ENCODE measurements around the gene CXCL14. TPM values are rescaled to one million over a fixed set of nuclear protein-coding genes. Genes with fewer than 3 reads are reported as not detected.

Gene CXCL14
- total RNA-seq, 1 donor from 2014 or later: 0.49 TPM

DNA sequence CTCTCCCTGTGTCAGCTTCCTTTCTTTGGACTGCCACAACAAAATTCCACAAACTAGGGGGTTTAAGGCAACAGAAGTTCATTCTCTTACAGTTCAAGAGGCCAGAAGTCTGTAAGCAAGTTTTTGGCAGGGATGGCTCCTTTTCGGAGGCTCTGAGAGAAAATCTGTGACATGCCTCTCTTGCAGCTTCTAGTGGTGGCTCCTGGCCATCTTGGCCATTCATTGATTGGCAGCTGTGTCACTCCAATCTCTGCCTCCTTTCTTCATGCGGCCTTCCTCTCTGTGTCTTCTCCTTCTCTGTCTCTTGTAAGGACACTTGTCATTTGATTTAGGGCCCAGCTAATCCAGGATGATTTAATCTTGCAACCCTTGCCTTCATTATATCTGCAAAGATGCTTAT is 41.0 kb downstream of the CXCL14 start:
- H3K4me1 ChIP-seq: peaks cover 15% of the 10 kb centered on the region
- H3K4me3 ChIP-seq: no peak overlapping the region
- no peak for DNase-seq
- no peaks in the 10 kb centered on the region for H3K36me3 ChIP-seq
- intact Hi-C loops (cut with micrococcal nuclease): no loop called here
- peaks cover 7% of the 10 kb centered on the region for H3K9me3 ChIP-seq (replicated peaks)
- H3K27ac ChIP-seq (replicated peaks): no peak overlapping the region
- TF ChIP-seq, protein P1, sequence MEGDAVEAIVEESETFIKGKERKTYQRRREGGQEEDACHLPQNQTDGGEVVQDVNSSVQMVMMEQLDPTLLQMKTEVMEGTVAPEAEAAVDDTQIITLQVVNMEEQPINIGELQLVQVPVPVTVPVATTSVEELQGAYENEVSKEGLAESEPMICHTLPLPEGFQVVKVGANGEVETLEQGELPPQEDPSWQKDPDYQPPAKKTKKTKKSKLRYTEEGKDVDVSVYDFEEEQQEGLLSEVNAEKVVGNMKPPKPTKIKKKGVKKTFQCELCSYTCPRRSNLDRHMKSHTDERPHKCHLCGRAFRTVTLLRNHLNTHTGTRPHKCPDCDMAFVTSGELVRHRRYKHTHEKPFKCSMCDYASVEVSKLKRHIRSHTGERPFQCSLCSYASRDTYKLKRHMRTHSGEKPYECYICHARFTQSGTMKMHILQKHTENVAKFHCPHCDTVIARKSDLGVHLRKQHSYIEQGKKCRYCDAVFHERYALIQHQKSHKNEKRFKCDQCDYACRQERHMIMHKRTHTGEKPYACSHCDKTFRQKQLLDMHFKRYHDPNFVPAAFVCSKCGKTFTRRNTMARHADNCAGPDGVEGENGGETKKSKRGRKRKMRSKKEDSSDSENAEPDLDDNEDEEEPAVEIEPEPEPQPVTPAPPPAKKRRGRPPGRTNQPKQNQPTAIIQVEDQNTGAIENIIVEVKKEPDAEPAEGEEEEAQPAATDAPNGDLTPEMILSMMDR (IDR thresholded peaks at IDR 0.05; ENCODE audit: borderline replicate concordance): no peak
- H3K27me3 ChIP-seq (ENCODE audit: low read depth): peaks cover 100% of the 10 kb centered on the region

DNA sequence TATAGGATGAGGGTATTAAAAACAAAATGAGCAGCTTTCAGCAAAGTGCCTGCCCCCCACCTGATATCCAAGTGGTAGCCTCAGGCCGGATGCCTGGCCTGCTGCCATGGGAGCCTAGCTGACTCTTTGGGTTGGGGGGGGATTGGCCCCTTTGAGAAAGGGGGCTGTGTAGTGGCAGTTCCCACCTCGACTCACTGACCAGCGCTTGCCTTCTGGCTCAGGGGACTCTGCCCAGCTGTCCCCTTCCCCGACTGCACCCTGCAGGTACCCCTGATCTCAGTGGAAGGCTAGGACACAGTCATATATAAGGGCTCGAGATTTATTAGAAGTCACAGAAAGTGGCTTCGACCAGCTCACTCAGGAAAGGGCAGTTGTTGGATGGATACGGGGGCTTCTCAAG is 41.5 kb downstream of the CXCL14 start:
- Histone ChIP-seq H3K27me3 (ENCODE audit: low read depth) (peaks cover 100% of the 10 kb centered on the region), H3K4me3 (no peak overlapping the region), H3K9me3 (replicated peaks) (peaks cover 7% of the 10 kb centered on the region), H3K4me1 (peaks cover 15% of the 10 kb centered on the region), H3K27ac (replicated peaks) (no peak overlapping the region), H3K36me3 (no peaks in the 10 kb centered on the region)
- intact Hi-C loops (cut with micrococcal nuclease): no loop called here
- TF ChIP-seq, protein P1 (IDR thresholded peaks at IDR 0.05; ENCODE audit: borderline replicate concordance): no peak
- DNase-seq: no peak

DNA sequence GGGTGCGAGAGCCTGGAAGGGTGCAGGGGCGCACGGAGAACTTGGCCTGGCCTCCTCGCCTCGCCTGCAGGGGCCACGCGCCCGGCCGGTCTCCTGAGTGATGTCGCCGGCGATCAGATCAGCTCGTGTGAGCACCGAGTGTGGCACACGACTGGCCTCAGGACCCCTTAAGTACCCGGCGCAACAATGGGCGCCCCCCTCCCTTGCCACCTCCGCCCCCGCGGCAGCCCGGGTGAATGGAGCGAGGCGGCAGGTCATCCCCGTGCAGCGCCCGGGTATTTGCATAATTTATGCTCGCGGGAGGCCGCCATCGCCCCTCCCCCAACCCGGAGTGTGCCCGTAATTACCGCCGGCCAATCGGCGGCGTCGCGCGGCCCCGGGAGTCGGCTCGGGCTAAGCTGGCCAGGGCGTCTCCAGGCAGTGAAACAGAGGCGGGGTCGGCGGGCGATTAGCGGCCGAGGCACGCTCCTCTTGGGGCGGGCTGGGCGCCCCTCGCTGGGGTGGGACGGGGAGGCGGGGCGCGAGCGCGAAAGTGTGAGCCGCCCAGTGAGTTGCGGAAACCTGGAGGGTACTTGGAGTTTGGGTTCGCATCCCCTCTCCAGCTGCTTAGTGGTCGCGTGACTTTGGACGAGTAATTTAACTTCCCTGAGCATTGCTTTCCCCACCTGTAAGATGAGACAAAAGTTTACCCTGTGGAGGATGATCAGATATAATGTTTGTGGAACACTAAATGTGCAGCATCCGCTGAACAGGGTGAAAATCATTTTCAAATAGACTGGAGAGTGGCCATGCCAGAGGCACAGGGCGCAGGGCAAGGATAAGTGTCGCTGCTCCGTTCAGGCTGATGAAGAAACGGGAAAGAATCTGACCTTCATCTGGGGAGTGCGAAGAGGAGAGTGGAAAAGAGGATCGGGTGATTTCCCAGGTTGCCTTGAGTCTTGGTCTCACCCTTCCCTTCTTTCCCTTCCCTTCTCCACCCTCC is 42.7 kb downstream of the CXCL14 start, which contains the start of gene NEUROG1:
Gene NEUROG1, minus strand, starts transcription at position 145 of the 982 bp plus-strand sequence. CDS start 274 bp downstream, outside the sequence.
- Histone ChIP-seq H3K36me3 (no peaks in the 10 kb centered on the region), H3K4me1 (peaks cover 15% of the 10 kb centered on the region), H3K27me3 (ENCODE audit: low read depth) (peaks cover 100% of the 10 kb centered on the region), H3K27ac (replicated peaks) (no peak within 1 kb of the TSS), H3K9me3 (replicated peaks) (peaks cover 7% of the 10 kb centered on the region), H3K4me3 (peak within 1 kb of the TSS; percentile 32)
- intact Hi-C loops (cut with micrococcal nuclease): no loop called here
- DNase-seq: no peak
- TF ChIP-seq, protein P1 (IDR thresholded peaks at IDR 0.05; ENCODE audit: borderline replicate concordance): no peak

DNA sequence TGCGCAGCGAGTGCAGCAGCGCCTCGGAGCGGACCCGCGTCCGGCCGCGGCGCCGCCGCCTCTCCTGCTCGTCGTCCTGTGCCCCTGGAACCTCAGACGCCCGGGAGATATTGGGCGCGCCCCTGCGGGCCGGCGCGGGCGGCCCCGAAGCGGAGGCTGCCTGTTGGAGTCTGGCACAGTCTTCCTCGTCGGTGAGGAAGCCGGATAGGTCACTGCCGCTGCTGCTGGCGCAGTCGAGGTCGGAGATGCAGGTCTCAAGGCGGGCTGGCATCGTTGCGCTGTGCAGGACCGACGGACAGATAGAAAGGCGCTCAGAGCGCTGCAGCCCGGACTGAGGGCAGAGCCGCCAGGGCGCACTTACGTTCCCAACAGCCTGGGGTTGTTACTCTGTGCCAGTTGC is 43.4 kb downstream of the CXCL14 start:
- peaks cover 7% of the 10 kb centered on the region for H3K9me3 ChIP-seq (replicated peaks)
- H3K4me1 ChIP-seq: peaks cover 15% of the 10 kb centered on the region
- no peaks in the 10 kb centered on the region for H3K36me3 ChIP-seq
- DNase-seq: no peak
- H3K27ac ChIP-seq (replicated peaks): no peak overlapping the region
- peaks cover 100% of the 10 kb centered on the region for H3K27me3 ChIP-seq (ENCODE audit: low read depth)
- peak overlapping the region; percentile 32 for H3K4me3 ChIP-seq
- intact Hi-C loops (cut with micrococcal nuclease): no loop called here
- TF ChIP-seq, protein P1 (IDR thresholded peaks at IDR 0.05; ENCODE audit: borderline replicate concordance): no peak

DNA sequence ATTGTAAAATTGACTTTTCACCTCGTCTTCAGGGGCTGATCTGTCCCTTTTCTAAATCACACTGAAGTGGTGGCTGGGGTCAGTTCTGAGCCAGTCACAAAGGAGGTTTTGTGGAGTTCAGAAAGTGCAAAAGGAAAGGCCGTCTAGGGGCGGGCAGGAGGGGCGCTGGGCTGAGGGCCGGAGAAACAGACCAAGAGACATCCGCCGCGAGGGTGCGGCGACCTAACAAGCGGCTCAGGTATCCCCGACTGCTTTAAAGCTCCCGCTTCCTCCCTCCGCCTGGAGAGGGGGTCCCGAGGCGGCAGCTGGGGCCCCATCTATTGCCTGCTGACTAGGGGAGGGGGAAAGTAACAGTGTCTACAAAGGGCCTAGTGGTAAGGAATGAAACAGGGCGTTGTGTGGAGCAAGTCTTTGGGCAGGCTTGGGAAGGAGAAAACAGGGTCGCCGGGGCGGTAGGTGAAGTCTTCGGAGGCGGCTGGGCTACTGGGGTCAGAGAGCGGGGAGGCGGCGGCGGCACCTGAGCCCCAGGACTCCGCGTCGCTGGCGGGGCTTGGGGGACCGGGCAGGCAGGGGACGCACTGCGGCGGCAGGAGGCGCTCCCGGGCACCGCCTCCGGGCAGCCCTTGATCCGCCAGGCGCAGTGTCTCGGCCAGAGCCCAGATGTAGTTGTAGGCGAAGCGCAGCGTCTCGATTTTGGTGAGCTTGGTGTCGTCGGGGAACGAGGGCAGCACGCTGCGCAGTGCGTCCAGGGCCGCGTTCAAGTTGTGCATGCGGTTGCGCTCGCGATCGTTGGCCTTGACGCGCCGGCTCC is 44.0 kb downstream of the CXCL14 start:
- no peak overlapping the region for H3K4me3 ChIP-seq

More for the DNA sequence above, 44.0 kb downstream of the CXCL14 start:
- DNase-seq: no peak
- intact Hi-C loops (cut with micrococcal nuclease): no loop called here
- Histone ChIP-seq H3K27me3 (ENCODE audit: low read depth) (peaks cover 100% of the 10 kb centered on the region), H3K36me3 (no peaks in the 10 kb centered on the region), H3K9me3 (replicated peaks) (peaks cover 7% of the 10 kb centered on the region), H3K27ac (replicated peaks) (no peak overlapping the region), H3K4me1 (peaks cover 15% of the 10 kb centered on the region)
- TF ChIP-seq, protein P1 (IDR thresholded peaks at IDR 0.05; ENCODE audit: borderline replicate concordance): no peak
